Colonic mucosa (tissue), 4 donors: ENCODE data around the gene SLC35E1. TPM values are rescaled to one million over a fixed set of nuclear protein-coding genes. Genes with fewer than 3 reads are reported as not detected.

Source experiments
- DNase-seq: peaks from one replicate; pipeline ENCODE4 v3.0.0-alpha.2; 2020
- H3K27ac ChIP-seq: fragments of 200-600 bp; one replicate; pipeline ENCODE4 v1.8.0; 2021
- H3K27me3 ChIP-seq: fragments of 200-600 bp; one replicate; pipeline ENCODE4 v1.8.0; 2021
- H3K36me3 ChIP-seq: fragments of 200-600 bp; one replicate; pipeline ENCODE4 v1.8.0; 2021
- H3K4me1 ChIP-seq: fragments of 200-600 bp; one replicate; pipeline ENCODE4 v1.8.0; 2021; ENCODE audit warnings: mild to moderate bottlenecking
- H3K4me3 ChIP-seq: fragments of 200-600 bp; one replicate; pipeline ENCODE4 v1.8.0; 2021
- H3K9ac ChIP-seq, 2 donors: one replicate each; pipeline ENCODE4 v1.7.0; 2013; ENCODE audit warnings: control low read depth in 2 of 2, low read depth in 2 of 2, low read length in 2 of 2
- H3K9me3 ChIP-seq: fragments of 200-600 bp; one replicate; pipeline ENCODE4 v1.8.0; 2021
- intact Hi-C: fragments of 100-400 bp; cut with DNase I; formaldehyde crosslinking; loops from one replicate; pipeline ENCODE4 v1.14.1; 2022
- total RNA-seq, 2 donors: library from RNA; stranded (reverse); fragmentation: NEBNext Ultra II Directional in 1 of 2; extraction: Animal tissue kit (Norgen Biotek cat#: 25700) in 1 of 2; gene quantifications; one replicate each; pipeline ENCODE4 v1.2.1, GENCODE V29; 2021
- TF ChIP-seq, protein P1 (sequence below): fragments of 200-600 bp; IDR thresholded peaks from one replicate; pipeline ENCODE4 v1.8.0; 2022; ENCODE audit warnings: antibody characterized with exemption, mild to moderate bottlenecking
- donor health status: healthy.
- donor health status: DM: no; HTN: no; CAD: no.
- donor health status: DM: no; HTN: no; CAD: no.

Gene SLC35E1
- total RNA-seq, 2 donors from 2014 or later = 44.4 to 47.7 TPM

DNA sequence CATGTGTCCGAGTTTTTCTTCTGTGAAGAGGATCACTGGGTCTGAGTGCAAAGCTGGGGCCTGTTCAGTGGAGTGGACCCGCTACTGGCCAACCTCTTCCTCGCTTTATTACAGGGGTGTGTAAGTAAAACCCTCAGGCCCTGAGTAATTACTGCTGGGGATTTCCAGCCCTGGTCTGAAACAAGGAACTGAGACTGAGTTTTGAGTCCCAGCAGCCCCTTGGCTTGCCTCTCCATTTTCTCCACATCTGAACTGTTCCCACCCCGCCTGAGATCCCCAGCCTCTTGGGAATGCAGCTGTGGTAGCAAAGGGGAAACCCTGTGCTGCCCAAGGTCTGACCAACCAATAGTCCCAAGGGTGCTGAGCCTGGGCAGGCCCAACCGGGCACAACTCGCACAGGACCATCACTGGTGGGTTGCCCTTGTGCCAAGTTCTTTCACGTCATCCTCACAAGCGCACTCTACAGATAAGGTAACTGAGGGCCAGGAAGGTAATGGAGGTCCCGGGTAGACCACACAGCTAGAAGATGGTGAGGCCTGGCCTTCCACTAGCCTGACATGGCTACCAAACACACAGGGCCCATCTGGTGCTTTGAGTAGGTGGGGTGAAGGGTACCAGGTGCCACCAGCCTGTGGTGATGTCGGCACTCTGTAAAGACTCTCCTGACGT is 13.7 kb upstream of the SLC35E1 start:
- intact Hi-C loops = no loop called here
- no peak overlapping the region for H3K4me3 ChIP-seq
- TF ChIP-seq, protein P1, sequence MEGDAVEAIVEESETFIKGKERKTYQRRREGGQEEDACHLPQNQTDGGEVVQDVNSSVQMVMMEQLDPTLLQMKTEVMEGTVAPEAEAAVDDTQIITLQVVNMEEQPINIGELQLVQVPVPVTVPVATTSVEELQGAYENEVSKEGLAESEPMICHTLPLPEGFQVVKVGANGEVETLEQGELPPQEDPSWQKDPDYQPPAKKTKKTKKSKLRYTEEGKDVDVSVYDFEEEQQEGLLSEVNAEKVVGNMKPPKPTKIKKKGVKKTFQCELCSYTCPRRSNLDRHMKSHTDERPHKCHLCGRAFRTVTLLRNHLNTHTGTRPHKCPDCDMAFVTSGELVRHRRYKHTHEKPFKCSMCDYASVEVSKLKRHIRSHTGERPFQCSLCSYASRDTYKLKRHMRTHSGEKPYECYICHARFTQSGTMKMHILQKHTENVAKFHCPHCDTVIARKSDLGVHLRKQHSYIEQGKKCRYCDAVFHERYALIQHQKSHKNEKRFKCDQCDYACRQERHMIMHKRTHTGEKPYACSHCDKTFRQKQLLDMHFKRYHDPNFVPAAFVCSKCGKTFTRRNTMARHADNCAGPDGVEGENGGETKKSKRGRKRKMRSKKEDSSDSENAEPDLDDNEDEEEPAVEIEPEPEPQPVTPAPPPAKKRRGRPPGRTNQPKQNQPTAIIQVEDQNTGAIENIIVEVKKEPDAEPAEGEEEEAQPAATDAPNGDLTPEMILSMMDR = no peak
- no peaks in the 10 kb centered on the region for H3K9me3 ChIP-seq
- peaks cover 48% of the 10 kb centered on the region for H3K4me1 ChIP-seq
- no peaks in the 10 kb centered on the region for H3K27me3 ChIP-seq
- peak overlapping the region; percentile 71 for H3K27ac ChIP-seq
- H3K9ac ChIP-seq = peak overlapping the region; percentile 61 to 72
- peak; percentile 39 for DNase-seq
- H3K36me3 ChIP-seq = no peaks in the 10 kb centered on the region

- Histone ChIP-seq H3K27ac (peak overlapping the region; percentile 71), H3K9me3 (no peaks in the 10 kb centered on the region), H3K4me1 (peaks cover 47% of the 10 kb centered on the region), H3K4me3 (peak overlapping the region; percentile 13), H3K36me3 (no peaks in the 10 kb centered on the region), H3K9ac (peak overlapping the region; percentile 65 to 72), H3K27me3 (no peaks in the 10 kb centered on the region)
- intact Hi-C loops = no loop called here
- DNase-seq = no peak
- TF ChIP-seq, protein P1 = no peak
Observed at GRCh38 chr19:16585094-16585801, 13.0 kb upstream of the SLC35E1 start.

DNA sequence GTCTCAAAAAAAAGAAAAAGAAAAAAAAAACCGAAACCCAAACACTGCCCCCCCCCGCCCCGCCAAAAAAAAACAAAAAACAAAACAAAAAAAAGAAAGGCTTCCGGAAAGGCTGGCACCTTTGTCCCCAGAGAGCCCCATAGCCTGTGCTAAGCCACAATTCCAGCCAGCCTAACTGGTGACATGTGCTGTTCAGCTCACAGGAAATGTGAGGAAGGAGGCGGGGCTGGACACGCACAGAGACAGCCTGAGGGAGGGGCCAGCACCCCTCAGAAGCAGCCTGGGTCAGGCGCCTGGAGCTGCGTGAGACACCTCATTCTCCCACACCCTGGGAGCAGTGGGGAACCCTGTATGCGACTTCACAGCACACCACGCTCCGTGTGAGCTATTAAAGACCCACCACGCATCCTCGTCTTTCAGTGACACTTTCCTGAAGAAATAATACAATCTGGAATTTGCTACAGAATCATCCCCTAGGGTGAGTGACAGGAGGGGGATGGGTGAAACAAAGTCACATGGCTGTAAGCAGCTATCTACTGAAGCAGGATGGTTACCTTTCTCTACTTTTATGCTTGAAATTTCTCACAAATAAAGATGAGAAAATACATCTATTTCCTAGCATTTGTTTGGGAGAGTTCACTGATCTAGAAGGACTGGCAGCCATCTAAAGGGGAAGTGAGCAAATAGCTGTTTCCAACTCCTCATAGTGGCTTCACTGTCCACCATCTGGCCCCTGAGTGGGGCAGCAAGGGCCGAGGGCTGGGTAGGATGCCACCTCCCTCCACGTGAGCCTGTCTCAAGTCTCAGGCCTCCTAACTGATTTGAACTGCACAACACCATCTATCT is 12.3 kb upstream of the SLC35E1 start:
- Histone ChIP-seq H3K27ac (peak overlapping the region; percentile 71), H3K9me3 (no peaks in the 10 kb centered on the region), H3K36me3 (no peaks in the 10 kb centered on the region), H3K27me3 (no peaks in the 10 kb centered on the region), H3K4me1 (peaks cover 44% of the 10 kb centered on the region), H3K9ac (peak overlapping the region; percentile 65 to 72), H3K4me3 (peak overlapping the region; percentile 13)
- TF ChIP-seq, protein P1 = no peak
- intact Hi-C loops = no loop called here
- peak; percentile 86 for DNase-seq

DNA sequence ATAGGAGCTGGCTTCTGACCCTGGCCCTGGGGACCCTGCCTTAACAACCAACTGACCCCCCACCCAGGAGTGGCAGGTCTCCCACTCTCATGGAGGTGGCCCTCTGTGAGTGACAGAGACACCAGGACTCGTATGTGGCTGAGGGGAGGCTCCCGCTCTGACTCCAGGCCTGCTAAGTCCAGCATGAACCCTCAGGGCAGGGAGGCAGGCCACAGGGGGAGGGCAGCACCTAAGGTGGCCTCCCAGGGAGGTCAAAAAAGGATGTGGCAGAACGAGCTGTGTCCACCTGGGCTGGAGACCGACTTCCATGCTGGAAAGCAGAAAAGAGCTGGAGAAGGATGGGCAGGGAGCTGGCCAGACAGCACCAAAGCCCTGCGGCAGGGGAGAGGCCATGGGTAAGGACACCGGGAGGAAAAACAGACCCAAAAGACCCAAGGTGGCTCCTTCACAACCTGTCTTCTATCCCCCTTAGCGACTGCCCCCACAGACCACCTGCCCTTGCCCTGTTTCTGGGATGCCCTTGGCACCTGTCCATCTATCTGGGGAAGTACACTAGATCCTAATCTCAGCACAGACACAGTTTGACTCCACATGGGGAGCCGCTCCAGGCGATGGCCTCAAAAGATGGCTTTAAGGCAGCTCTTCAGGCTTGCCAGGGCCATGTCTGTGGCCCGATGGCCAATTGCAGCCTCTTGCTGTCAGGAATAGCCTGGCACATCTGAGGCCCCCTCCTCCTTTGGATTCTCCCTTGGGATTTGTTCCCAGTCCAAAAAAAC is 10.5 kb upstream of the SLC35E1 start:
- Histone ChIP-seq H3K4me3 (no peak overlapping the region), H3K36me3 (no peaks in the 10 kb centered on the region), H3K27me3 (no peaks in the 10 kb centered on the region), H3K27ac (no peak overlapping the region), H3K9me3 (no peaks in the 10 kb centered on the region), H3K9ac (peak overlapping the region in 1 of 2 donors; percentile 31), H3K4me1 (peaks cover 28% of the 10 kb centered on the region)
- TF ChIP-seq, protein P1 = no peak
- intact Hi-C loops = no loop called here
- DNase-seq = no peak

DNA sequence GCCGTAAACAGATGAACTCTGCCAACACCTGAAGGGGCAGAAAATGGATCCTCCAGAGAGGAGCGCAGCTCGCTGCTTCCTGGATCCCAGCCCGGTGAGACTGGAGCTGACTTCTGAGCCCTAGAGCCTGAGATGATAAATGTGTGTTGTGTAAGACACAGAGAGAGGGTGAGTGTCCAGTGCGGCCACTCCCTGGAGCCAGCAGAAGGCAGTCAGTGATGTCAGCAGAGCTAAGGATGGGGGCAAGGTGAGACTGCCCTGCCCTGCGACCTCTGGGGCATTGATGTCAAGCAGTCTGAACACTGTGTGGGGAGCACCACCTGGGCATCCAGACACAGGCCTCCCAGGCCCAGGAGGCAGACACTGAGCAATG is 9.7 kb upstream of the SLC35E1 start:
- H3K9ac ChIP-seq = no peak overlapping the region
- TF ChIP-seq, protein P1 = no peak
- no peak overlapping the region for H3K4me3 ChIP-seq
- no peak overlapping the region for H3K27ac ChIP-seq
- DNase-seq = no peak
- no peaks in the 10 kb centered on the region for H3K9me3 ChIP-seq
- H3K27me3 ChIP-seq = no peaks in the 10 kb centered on the region
- no peaks in the 10 kb centered on the region for H3K36me3 ChIP-seq
- peaks cover 24% of the 10 kb centered on the region for H3K4me1 ChIP-seq
- intact Hi-C loops = no loop called here
